RWPE2 (cell line): Measurements from ENCODE around the gene ZNF674.

ENCODE experiments used
- ATAC-seq: fragments of 200-7000 bp; cut with Tn5 transposase; 3 replicates; pipeline ENCODE4 v1.9.1; 2021; ENCODE audit warnings: low read depth
- DNase-seq: peaks from one replicate; pipeline ENCODE4 v3.0.0-alpha.2; 2020; ENCODE audit warnings: low spot score
- H3K27ac ChIP-seq: fragments of 450-650 bp; 2 replicates; pipeline ENCODE4 v1.5.1; 2017; ENCODE audit warnings: mild to moderate bottlenecking; ENCODE audit not compliant: poor library complexity, severe bottlenecking
- H3K27me3 ChIP-seq: fragments of 250-450 bp; sonication (Bioruptor Pico); 2 replicates; pipeline ENCODE4 v1.5.1; 2021; ENCODE audit warnings: mild to moderate bottlenecking, moderate library complexity; ENCODE audit not compliant: insufficient read depth, poor library complexity, severe bottlenecking
- H3K36me3 ChIP-seq: fragments of 250-450 bp; sonication (Bioruptor Pico); 2 replicates; pipeline ENCODE4 v1.5.1; 2020; ENCODE audit warnings: low read depth, mild to moderate bottlenecking, moderate library complexity
- H3K4me1 ChIP-seq: fragments of 250-450 bp; sonication (Bioruptor Pico); 2 replicates; pipeline ENCODE4 v1.5.1; 2021; ENCODE audit warnings: mild to moderate bottlenecking, moderate library complexity; ENCODE audit not compliant: insufficient read depth, poor library complexity, severe bottlenecking
- H3K4me3 ChIP-seq: fragments of 250-450 bp; sonication (Bioruptor Pico); 2 replicates; pipeline ENCODE4 v1.5.1; 2021; ENCODE audit warnings: mild to moderate bottlenecking, moderate library complexity; ENCODE audit not compliant: severe bottlenecking
- H3K9me3 ChIP-seq: fragments of 250-450 bp; sonication (Bioruptor Pico); 2 replicates; pipeline ENCODE4 v1.5.1; 2021; ENCODE audit warnings: mild to moderate bottlenecking, moderate library complexity; ENCODE audit not compliant: severe bottlenecking
- CTCF ChIP-seq: fragments of 450-650 bp; IDR thresholded peaks from one replicate; pipeline ENCODE4 v1.5.1; 2017; ENCODE audit warnings: mild to moderate bottlenecking, moderate library complexity; ENCODE audit not compliant: poor library complexity, severe bottlenecking

ZNF674 gene

GRCh38 chrX:46579250-46579649, 34.0 kb upstream of the ZNF674 start:
- H3K4me3 ChIP-seq, result no peak overlapping the region
- no peak for TF ChIP-seq CTCF
- DNase-seq (no peak), ATAC-seq (no peak)
- no peaks in the 10 kb centered on the region for H3K9me3 ChIP-seq
- H3K4me1 ChIP-seq, result peaks cover 32% of the 10 kb centered on the region
- no peaks in the 10 kb centered on the region for H3K36me3 ChIP-seq
- no peak overlapping the region for H3K27ac ChIP-seq
- no peaks in the 10 kb centered on the region for H3K27me3 ChIP-seq

GRCh38 chrX:46577221-46578005, 32.2 kb upstream of the ZNF674 start:
- Histone ChIP-seq H3K4me1 (peaks cover 20% of the 10 kb centered on the region), H3K4me3 (no peak overlapping the region), H3K27me3 (no peaks in the 10 kb centered on the region), H3K27ac (peak overlapping the region; percentile 29), H3K36me3 (no peaks in the 10 kb centered on the region), H3K9me3 (no peaks in the 10 kb centered on the region)
- no peak for DNase-seq
- no peak for ATAC-seq
- no peak for TF ChIP-seq CTCF

- H3K36me3 ChIP-seq, result no peaks in the 10 kb centered on the region
- peak overlapping the region; percentile 29 for H3K27ac ChIP-seq
- H3K4me1 ChIP-seq, result peaks cover 10% of the 10 kb centered on the region
- no peaks in the 10 kb centered on the region for H3K27me3 ChIP-seq
- DNase-seq (no peak), ATAC-seq (no peak)
- H3K9me3 ChIP-seq, result no peaks in the 10 kb centered on the region
- TF ChIP-seq CTCF, result no peak
- H3K4me3 ChIP-seq, result peak overlapping the region; percentile 60
Observed at GRCh38 chrX:46576458-46576857, 31.2 kb upstream of the ZNF674 start.

- Histone ChIP-seq H3K36me3 (no peaks in the 10 kb centered on the region), H3K4me3 (peak overlapping the region; percentile 60), H3K9me3 (no peaks in the 10 kb centered on the region), H3K27me3 (no peaks in the 10 kb centered on the region), H3K4me1 (peaks cover 7% of the 10 kb centered on the region), H3K27ac (peak overlapping the region; percentile 29)
- no peak for TF ChIP-seq CTCF
- no peak for ATAC-seq
- DNase-seq, result no peak
Observed at GRCh38 chrX:46575991-46576392, 30.8 kb upstream of the ZNF674 start.

GRCh38 chrX:46575586-46575985, 30.4 kb upstream of the ZNF674 start:
- Histone ChIP-seq H3K27ac (peak overlapping the region; percentile 29), H3K4me3 (peak overlapping the region; percentile 60), H3K27me3 (no peaks in the 10 kb centered on the region), H3K4me1 (peaks cover 7% of the 10 kb centered on the region), H3K9me3 (no peaks in the 10 kb centered on the region), H3K36me3 (no peaks in the 10 kb centered on the region)
- no peak for TF ChIP-seq CTCF
- no peak for ATAC-seq
- no peak for DNase-seq
